Stimulated activated CD4-positive, alpha-beta T cell treated with anti-CD3 and anti-CD28 coated beads, Interleukin-15, amount 100 ng/mL, for 24 hours (primary cell): ENCODE measurements around the gene EPHX1.
"Not testable (repeated sequence)": the region's sequence is repeated elsewhere in the genome, so short reads cannot be mapped to it uniquely, and the experiment has no call there.

Source experiments
- DNase-seq: peaks from one replicate; pipeline ENCODE4 v3.0.0-alpha.2; 2020

EPHX1 gene

GRCh38 chr1:225777583-225778336, 32.2 kb upstream of the EPHX1 start, which contains the start of gene SRP9:
Gene SRP9, plus strand, starts transcription at chr1:225777826. Its CDS starts 115 bp downstream, at chr1:225777941.
- peak; percentile 99 for DNase-seq

GRCh38 chr1:225778337-225778669, 31.6 kb upstream of the EPHX1 start:
- no peak for DNase-seq

GRCh38 chr1:225779165-225779564, 30.8 kb upstream of the EPHX1 start:
- not testable (repeated sequence) for DNase-seq

GRCh38 chr1:225780134-225780533, 29.8 kb upstream of the EPHX1 start:
- DNase-seq = no peak

- no peak for DNase-seq
Observed at GRCh38 chr1:225780630-225781029, 29.3 kb upstream of the EPHX1 start.

- not testable (repeated sequence) for DNase-seq
Observed at GRCh38 chr1:225789142-225789541, 20.8 kb upstream of the EPHX1 start.

GRCh38 chr1:225794954-225795353, 15.0 kb upstream of the EPHX1 start:
- no peak for DNase-seq

GRCh38 chr1:225796097-225796496, 13.8 kb upstream of the EPHX1 start:
- DNase-seq = not testable (repeated sequence)

GRCh38 chr1:225801146-225801545, 8.8 kb upstream of the EPHX1 start:
- not testable (repeated sequence) for DNase-seq

GRCh38 chr1:225806249-225806648, 3.7 kb upstream of the EPHX1 start:
- DNase-seq = no peak

- DNase-seq = not testable (repeated sequence)
Observed at GRCh38 chr1:225806736-225807135, 3.2 kb upstream of the EPHX1 start.

- no peak for DNase-seq
Observed at GRCh38 chr1:225808136-225808535, 1.8 kb upstream of the EPHX1 start.

- DNase-seq = not testable (repeated sequence)
Observed at GRCh38 chr1:225810579-225811538, 935 bp downstream of the EPHX1 start.

GRCh38 chr1:225811622-225812487, 1.9 kb downstream of the EPHX1 start:
- no peak for DNase-seq

GRCh38 chr1:225812488-225813213, 2.7 kb downstream of the EPHX1 start:
- DNase-seq = no peak

GRCh38 chr1:225813214-225813964, 3.5 kb downstream of the EPHX1 start:
- DNase-seq = no peak

- no peak for DNase-seq
Observed at GRCh38 chr1:225814381-225814780, 4.5 kb downstream of the EPHX1 start.

- not testable (repeated sequence) for DNase-seq
Observed at GRCh38 chr1:225815090-225815489, 5.2 kb downstream of the EPHX1 start.

GRCh38 chr1:225815526-225816178, 5.7 kb downstream of the EPHX1 start:
- no peak for DNase-seq

- DNase-seq = no peak
Observed at GRCh38 chr1:225816643-225817538, 7.0 kb downstream of the EPHX1 start.
